Testis (tissue), 2 donors: Measurements from ENCODE around the gene ADRB2.

ENCODE experiments used
- POLR2A ChIP-seq: fragments of 450-650 bp; IDR thresholded peaks from one replicate; pipeline ENCODE4 v1.6.1; 2017; ENCODE audit warnings: antibody characterized with exemption, mild to moderate bottlenecking, moderate library complexity
- TF ChIP-seq, protein P1 (sequence below), 3 experiments: fragments of 450-650 bp in 2 of 3; fragments of 200-600 bp in 1 of 3; sonication (generic) in 1 of 3; IDR thresholded peaks; one replicate each; pipeline ENCODE4 v1.5.1; 2016 to 2019; ENCODE audit warnings: antibody characterized with exemption in 3 of 3, mild to moderate bottlenecking in 2 of 3, moderate library complexity in 1 of 3

DNA sequence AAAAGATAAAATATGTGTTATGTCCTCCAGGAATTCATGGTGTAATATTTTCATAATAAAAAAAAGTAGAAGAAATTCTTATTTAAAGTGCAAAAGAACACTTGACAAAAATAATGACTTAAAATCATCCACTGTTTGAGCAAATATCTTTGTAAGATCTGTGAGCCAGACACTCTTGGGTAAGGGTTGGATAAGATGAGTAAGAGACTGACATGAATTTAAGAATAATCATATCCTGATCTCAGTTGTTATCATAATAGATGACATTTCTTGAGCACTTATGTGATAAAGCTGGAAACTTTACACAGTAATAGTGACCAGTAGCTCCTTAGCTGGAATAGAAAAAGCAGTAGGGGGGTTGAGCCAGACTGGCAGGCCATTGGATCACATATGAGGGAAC, 40.0 kb upstream of the ADRB2 start:
- TF ChIP-seq, protein P1, sequence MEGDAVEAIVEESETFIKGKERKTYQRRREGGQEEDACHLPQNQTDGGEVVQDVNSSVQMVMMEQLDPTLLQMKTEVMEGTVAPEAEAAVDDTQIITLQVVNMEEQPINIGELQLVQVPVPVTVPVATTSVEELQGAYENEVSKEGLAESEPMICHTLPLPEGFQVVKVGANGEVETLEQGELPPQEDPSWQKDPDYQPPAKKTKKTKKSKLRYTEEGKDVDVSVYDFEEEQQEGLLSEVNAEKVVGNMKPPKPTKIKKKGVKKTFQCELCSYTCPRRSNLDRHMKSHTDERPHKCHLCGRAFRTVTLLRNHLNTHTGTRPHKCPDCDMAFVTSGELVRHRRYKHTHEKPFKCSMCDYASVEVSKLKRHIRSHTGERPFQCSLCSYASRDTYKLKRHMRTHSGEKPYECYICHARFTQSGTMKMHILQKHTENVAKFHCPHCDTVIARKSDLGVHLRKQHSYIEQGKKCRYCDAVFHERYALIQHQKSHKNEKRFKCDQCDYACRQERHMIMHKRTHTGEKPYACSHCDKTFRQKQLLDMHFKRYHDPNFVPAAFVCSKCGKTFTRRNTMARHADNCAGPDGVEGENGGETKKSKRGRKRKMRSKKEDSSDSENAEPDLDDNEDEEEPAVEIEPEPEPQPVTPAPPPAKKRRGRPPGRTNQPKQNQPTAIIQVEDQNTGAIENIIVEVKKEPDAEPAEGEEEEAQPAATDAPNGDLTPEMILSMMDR (IDR thresholded peaks at IDR 0.05) = no peak
- TF ChIP-seq POLR2A = no peak
